SK-N-SH (cell line): ENCODE measurements around the gene DNASE2B.

ENCODE experiments used
- FOXJ3 ChIP-seq: sonication (generic); formaldehyde crosslinking; IDR thresholded peaks from 2 replicates; pipeline ENCODE4 v1.5.1; 2020; ENCODE audit warnings: mild to moderate bottlenecking, missing genetic modification reagents
- RAD21 ChIP-seq: IDR thresholded peaks from 2 replicates; pipeline ENCODE4 v1.6.1; 2012; ENCODE audit warnings: mild to moderate bottlenecking, low read length
- TCF12 ChIP-seq: IDR thresholded peaks from 2 replicates; pipeline ENCODE4 v1.4.0; 2012
- TF ChIP-seq, protein P1 (sequence below): fragments of 200-600 bp; sonication (generic); IDR thresholded peaks from 2 replicates; pipeline ENCODE4 v1.6.1; 2017; ENCODE audit warnings: antibody characterized with exemption, mild to moderate bottlenecking, moderate library complexity
- TF ChIP-seq, protein P2 (sequence below): IDR thresholded peaks from 2 replicates; pipeline ENCODE4 v1.4.0; 2012; ENCODE audit warnings: low read depth

DNA sequence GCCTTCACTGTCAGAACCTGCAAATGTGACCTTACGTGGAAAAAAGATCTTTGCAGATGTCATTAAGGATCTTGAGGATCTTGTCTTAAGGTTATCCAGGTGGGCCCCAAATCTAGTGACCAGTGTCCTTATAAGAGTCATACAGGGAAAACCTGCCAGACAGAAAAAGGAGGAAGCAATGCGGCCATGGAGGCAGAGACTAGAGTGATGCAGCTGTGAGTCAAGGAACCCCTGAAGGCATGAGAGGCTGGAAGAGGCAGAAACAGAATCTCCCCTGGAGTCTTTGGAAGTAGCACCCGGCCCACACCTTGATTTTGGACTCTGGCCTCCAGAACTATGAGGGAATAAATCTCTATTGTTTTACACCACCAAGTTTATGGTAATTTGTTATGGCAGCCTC is 36.5 kb upstream of the DNASE2B start:
- TF ChIP-seq, protein P1, sequence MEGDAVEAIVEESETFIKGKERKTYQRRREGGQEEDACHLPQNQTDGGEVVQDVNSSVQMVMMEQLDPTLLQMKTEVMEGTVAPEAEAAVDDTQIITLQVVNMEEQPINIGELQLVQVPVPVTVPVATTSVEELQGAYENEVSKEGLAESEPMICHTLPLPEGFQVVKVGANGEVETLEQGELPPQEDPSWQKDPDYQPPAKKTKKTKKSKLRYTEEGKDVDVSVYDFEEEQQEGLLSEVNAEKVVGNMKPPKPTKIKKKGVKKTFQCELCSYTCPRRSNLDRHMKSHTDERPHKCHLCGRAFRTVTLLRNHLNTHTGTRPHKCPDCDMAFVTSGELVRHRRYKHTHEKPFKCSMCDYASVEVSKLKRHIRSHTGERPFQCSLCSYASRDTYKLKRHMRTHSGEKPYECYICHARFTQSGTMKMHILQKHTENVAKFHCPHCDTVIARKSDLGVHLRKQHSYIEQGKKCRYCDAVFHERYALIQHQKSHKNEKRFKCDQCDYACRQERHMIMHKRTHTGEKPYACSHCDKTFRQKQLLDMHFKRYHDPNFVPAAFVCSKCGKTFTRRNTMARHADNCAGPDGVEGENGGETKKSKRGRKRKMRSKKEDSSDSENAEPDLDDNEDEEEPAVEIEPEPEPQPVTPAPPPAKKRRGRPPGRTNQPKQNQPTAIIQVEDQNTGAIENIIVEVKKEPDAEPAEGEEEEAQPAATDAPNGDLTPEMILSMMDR = no peak
- TF ChIP-seq RAD21 (no peak), TCF12 (no peak), FOXJ3 (CRISPR knock-in tag) (no peak)
- TF ChIP-seq, protein P2, sequence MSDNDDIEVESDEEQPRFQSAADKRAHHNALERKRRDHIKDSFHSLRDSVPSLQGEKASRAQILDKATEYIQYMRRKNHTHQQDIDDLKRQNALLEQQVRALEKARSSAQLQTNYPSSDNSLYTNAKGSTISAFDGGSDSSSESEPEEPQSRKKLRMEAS = no peak
